Tibial nerve (tissue), 3 donors: ENCODE results near the gene POTEG.
"Not testable (repeated sequence)": the region's sequence is repeated elsewhere in the genome, so short reads cannot be mapped to it uniquely, and the experiment has no call there.

Experiments
- POLR2A ChIP-seq, 2 donors: fragments of 450-650 bp; IDR thresholded peaks; one replicate each; pipeline ENCODE4 v1.6.1; 2017; ENCODE audit warnings: antibody characterized with exemption in 2 of 2, mild to moderate bottlenecking in 2 of 2, moderate library complexity in 2 of 2
- TF ChIP-seq, protein P1 (sequence below), 5 experiments: fragments of 200-600 bp in 3 of 5; fragments of 450-650 bp in 2 of 5; sonication (generic) in 3 of 5; IDR thresholded peaks; one replicate each; pipeline ENCODE4 v1.5.1; 2016 to 2019; ENCODE audit warnings: antibody characterized with exemption in 5 of 5, mild to moderate bottlenecking in 3 of 5, moderate library complexity in 2 of 5

- not testable (repeated sequence) for TF ChIP-seq POLR2A (IDR thresholded peaks at IDR 0.05)
- TF ChIP-seq, protein P1, sequence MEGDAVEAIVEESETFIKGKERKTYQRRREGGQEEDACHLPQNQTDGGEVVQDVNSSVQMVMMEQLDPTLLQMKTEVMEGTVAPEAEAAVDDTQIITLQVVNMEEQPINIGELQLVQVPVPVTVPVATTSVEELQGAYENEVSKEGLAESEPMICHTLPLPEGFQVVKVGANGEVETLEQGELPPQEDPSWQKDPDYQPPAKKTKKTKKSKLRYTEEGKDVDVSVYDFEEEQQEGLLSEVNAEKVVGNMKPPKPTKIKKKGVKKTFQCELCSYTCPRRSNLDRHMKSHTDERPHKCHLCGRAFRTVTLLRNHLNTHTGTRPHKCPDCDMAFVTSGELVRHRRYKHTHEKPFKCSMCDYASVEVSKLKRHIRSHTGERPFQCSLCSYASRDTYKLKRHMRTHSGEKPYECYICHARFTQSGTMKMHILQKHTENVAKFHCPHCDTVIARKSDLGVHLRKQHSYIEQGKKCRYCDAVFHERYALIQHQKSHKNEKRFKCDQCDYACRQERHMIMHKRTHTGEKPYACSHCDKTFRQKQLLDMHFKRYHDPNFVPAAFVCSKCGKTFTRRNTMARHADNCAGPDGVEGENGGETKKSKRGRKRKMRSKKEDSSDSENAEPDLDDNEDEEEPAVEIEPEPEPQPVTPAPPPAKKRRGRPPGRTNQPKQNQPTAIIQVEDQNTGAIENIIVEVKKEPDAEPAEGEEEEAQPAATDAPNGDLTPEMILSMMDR (IDR thresholded peaks at IDR 0.05), result not testable (repeated sequence)
Observed at GRCh38 chr14:19362323-19362722, 71.8 kb downstream of the POTEG start.
